Measurements from ENCODE around the gene CARS2.
"Not testable (repeated sequence)": the region's sequence is repeated elsewhere in the genome, so short reads cannot be mapped to it uniquely, and the experiment has no call there.

Gene CARS2

GRCh38 chr13:110680852-110681251 is 25.1 kb downstream of the CARS2 start:
- FAIRE-seq, result no peak

GRCh38 chr13:110677731-110678545 is 28.0 kb downstream of the CARS2 start:
- FAIRE-seq, result no peak

- no peak for FAIRE-seq
Observed at GRCh38 chr13:110676595-110677587, 29.0 kb downstream of the CARS2 start.

GRCh38 chr13:110669814-110670213 is 36.1 kb downstream of the CARS2 start:
- not testable (repeated sequence) for FAIRE-seq

- FAIRE-seq, result no peak
Observed at GRCh38 chr13:110669036-110669435, 36.9 kb downstream of the CARS2 start.

DNA sequence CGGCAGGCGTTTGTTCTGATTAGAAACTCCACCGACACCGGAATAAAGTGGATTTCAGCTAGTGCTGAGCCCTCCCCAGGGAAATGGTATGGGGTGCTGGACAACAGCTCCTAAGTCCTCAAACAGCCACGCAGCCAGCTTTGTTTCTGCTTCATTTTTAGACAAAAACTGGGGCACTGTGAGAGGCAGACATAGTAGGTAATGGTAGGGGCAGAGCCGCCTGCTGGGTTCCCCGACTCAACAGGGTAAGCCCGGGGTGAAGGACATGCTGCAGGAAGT is 39.7 kb downstream of the CARS2 start:
- no peak for FAIRE-seq

- FAIRE-seq, result no peak
Observed at GRCh38 chr13:110665491-110666254, 40.2 kb downstream of the CARS2 start.

DNA sequence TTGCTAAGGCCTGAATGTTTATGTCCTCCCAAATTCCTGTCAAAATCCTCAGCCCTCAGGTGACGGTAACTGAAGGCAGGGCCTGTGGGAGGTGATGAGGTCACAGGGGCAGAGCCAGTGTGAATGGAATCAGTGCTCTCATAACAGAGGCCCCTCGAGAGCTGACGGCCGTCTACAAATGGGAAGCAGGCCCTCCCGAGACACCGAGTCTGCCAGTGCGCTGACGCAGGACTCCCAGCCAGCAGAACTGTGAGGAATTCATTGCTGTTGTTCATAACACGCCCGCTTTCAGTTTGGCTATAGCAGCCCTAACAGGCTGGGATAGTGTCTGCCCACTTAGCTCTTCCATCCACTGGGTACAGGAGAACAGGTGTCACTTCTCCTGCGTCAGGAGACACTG is 41.2 kb downstream of the CARS2 start:
- FAIRE-seq, result no peak

GRCh38 chr13:110664041-110664440 is 41.9 kb downstream of the CARS2 start:
- no peak for FAIRE-seq

DNA sequence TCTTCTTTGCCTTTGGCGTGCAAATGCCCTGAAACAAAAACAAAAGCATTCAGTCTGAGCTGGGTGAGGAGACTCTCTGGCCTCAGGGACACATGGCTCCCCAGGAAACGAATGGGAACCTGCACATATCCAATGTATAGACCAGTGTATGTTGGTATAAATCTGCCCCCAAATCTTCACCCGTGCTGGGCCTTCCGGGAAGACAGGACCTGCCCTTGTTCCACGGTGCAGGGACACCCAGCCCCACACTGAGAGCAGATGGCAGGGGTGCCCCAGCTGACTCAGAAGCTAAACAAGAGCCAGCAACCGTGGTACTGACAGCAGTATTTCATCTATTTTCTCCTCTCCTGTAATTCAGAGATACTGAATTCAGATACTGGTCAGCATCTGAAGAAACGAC is 42.4 kb downstream of the CARS2 start:
- FAIRE-seq, result no peak

- no peak for FAIRE-seq
Observed at GRCh38 chr13:110662777-110663443, 43.0 kb downstream of the CARS2 start.

GRCh38 chr13:110662091-110662490 is 43.8 kb downstream of the CARS2 start:
- FAIRE-seq, result no peak

DNA sequence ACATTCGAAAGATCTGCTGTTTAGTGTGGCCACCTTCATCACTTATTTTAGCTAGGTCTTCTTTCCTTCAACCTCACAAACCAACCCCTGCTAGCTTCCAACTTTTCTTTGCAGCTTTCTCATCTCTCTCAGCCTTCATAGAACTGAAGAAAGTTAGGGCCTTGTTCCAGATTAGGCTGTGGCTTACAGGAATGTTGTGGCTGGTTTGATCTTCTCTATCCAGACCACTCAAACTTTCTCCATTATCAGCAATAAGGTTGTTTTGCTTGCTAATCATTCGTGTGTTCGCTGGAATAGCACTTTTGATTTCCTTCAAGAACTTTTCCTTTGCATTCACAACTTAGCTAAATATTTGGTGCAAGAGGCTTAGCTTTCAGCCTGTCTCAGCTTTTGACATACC is 44.7 kb downstream of the CARS2 start:
- no peak for FAIRE-seq

DNA sequence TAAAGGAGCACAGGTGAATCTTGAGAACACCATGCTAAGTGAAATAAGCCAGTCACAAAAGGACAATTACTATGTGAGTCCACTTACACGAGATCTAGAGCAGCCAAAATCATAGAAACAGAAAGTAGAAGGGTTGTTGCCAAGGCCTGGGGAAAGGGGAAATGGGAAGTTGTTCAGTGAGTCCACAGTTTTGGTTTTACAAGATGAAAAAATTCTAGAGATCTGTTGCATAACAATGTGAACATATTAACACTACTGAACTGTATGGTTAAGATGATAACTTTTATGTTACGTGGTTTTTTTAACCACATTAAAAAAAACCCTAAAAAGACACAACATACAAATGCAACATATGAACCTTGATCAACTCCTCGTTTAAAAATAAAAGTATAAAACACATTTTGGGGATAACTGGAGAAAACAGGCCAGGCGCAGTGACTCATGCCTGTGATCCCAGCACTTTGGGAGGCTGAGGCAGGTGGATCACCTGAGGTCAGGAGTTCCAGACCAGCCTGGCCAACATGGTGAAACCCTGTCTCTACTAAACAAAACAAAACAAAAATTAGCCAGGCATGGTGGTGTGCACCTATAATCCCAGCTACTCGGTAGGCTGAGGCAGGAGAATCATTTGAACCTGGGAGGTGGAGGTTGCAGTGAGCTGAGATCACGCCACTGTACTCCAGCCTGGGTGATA is 47.6 kb downstream of the CARS2 start:
- not testable (repeated sequence) for FAIRE-seq

DNA sequence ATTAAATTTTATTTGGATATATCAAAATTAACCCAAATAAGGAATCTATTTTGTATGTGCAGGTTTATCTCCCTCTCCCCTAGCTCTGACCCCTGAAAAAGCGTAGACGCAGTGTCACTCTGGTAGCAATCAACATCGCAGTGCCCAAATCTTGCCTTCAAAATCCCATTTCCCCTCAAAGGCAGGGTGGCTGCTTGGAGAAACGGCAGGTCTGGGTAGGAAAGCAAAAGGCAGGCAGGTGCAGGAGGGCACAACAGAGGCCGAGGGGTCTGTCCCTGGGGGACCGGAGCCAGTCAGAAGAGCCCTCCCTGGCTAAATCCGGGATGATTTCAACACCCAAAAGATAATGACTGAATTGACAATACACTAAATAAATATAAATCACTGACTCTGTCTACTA is 48.7 kb downstream of the CARS2 start:
- FAIRE-seq, result no peak

DNA sequence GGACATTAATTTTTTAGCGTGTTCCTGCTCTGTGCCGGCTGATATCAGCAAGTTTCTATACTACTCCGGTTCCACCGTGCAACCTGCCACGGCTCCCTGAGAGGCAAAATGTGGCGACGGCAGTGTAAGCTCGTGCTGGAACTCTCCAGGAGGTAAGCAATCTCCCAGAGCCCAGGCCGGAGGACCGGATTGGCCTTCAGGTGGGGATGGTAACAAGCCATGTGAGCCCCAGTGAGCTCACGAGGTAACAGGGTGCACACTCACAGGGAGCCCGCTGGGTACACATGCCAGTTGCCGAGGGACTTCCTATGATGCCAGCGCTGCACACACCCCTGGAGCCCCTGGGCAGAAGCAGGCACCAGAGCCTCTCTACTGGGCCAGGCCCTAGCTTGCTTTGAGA is 52.1 kb downstream of the CARS2 start:
- no peak for FAIRE-seq

- no peak for FAIRE-seq
Observed at GRCh38 chr13:110653271-110653670, 52.6 kb downstream of the CARS2 start.

- no peak for FAIRE-seq
Observed at GRCh38 chr13:110652764-110653163, 53.2 kb downstream of the CARS2 start.

DNA sequence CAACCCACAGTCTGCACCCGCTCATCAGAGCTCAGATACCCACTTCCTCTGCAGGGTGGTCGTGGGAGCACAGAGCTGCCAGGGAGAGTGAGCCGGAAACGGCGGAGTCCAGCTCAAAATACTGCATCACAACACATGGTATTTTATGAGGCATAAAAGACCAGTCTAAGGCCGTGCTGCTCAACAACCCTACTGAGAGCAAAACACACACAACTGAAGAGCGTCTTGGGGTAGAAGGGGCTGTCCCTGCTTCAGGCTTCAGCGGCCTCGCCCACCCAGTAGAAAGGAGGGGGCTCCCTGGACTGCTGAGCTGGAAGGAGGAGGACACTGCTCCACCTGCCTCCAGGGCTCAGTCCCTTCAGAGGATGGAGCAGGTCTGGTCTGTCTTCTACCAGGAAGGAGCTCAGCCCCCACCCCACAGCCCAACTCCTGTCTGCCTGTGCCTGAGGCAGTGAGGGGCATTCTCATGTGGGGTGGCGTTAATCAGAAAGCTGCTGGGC is 53.6 kb downstream of the CARS2 start:
- no peak for FAIRE-seq

GRCh38 chr13:110651726-110652230 is 54.1 kb downstream of the CARS2 start:
- FAIRE-seq, result no peak

DNA sequence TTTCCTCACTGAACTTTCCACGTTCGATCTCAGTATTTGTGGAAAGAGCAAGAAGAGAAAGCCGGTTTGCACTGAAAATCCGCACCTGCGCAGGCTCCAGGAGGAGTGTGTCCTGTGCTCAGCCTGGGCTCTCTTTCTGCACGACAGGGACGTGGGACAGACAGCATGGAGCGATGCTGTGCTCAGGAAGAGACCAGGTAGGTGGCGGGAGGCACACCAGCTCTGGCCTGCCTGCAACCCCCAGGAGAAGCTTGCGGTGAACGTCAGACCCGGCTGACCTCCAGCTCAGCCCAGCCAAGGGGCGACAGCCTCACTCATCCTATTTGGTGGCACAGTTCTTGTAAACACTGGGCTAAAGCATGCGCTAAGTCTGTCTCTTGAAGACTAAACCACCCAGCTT is 54.6 kb downstream of the CARS2 start:
- FAIRE-seq, result no peak

GRCh38 chr13:110650436-110650835 is 55.5 kb downstream of the CARS2 start:
- no peak for FAIRE-seq
